ENCODE measurements around the gene MTMR2. TPM values are rescaled to one million over a fixed set of nuclear protein-coding genes. Genes with fewer than 3 reads are reported as not detected.
A peak's percentile ranks its signal among the peaks of the same experiment; 100 is the strongest.

The MTMR2 gene
- polyA plus RNA-seq, 1 of the 3 experiments (the other 2 are of a cell fraction) = 8.6 TPM

DNA sequence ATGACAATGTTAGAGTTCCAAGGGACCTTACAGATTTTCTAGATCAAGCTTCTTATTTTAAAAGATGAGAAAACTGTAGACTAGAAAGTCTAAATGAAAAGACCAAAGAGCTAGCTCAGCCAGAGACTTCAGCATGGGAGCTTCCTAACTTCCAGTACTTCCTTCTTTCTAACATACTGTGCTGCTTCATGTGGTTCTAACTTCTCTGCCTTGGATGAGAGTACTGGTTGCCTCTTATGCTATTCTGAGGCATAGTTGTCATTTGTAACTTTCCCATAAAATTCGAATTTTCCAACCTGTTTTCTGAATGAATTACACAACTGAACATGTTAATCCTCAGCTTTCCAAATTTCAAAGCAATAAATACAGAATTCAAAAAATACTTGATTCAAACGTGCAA is 1.8 kb downstream of the MTMR2 start:
- ChIA-PET POLR2A (no interaction called here), CTCF (interaction anchor here (2.2 kb wide), 1 partner anchor 86 kb away, joined by 6 read pairs; no protein-coding TSS in a partner anchor)
- Histone ChIP-seq H3F3A (replicated peaks; ENCODE audit: insufficient read depth) (peaks cover 9% of the 10 kb centered on the region), H3K9me3 (no peaks in the 10 kb centered on the region), H4K20me1 (ENCODE audit: insufficient read depth) (no peaks in the 10 kb centered on the region), H2AFZ (ENCODE audit: low read depth) (no peak overlapping the region), H3K27me3 (ENCODE audit: insufficient read depth) (no peaks in the 10 kb centered on the region), H3K4me1 (ENCODE audit: control insufficient read depth in 1 of 2, insufficient read depth in 2 of 2, low read depth in 1 of 2, low read length in 1 of 2) (peaks cover 5 to 16% of the 10 kb centered on the region in 2 experiments; a peak in 3 of 4 replicates), H3K79me2 (ENCODE audit: insufficient read depth) (peaks cover 86% of the 10 kb centered on the region), H3K4me2 (peak overlapping the region; percentile 92), H3K27ac (ENCODE audit: low read depth in 2 of 2, low read length in 1 of 2) (peak overlapping the region in 1 of 2 experiments; percentile 90; a peak in 1 of 4 replicates), H3K9ac (peak overlapping the region; percentile 30; the same call in 1 of the 2 replicates), H3K36me3 (replicated peaks in 1 of 2; ENCODE audit: control insufficient read depth in 1 of 2, insufficient read depth in 2 of 2, low read length in 1 of 2) (peaks cover 0 to 9% of the 10 kb centered on the region in 2 experiments), H3K9me2 (no peaks in the 10 kb centered on the region), H3K4me3 (ENCODE audit: low read depth in 2 of 2, low read length in 1 of 2) (peak overlapping the region; percentile 40 to 94; a peak in 3 of 4 replicates)
- 15% methylated on average over 2 of the region's 2 CpGs for WGBS (ENCODE audit: low lambda C conversion rate)
- DNase-seq = no peak
- TF ChIP-seq GABPA (IDR thresholded peaks at IDR 0.05; ENCODE audit: low read depth) (no peak), MXI1 (IDR thresholded peaks at IDR 0.05; ENCODE audit: low read depth, low read length) (no peak), SMC3 (IDR thresholded peaks at IDR 0.05; ENCODE audit: low read depth, low read length) (no peak), GATA2 (CRISPR knock-in tag; IDR thresholded peaks at IDR 0.05) (no peak), JUND (IDR thresholded peaks at IDR 0.05) (no peak), TCF12 (IDR thresholded peaks at IDR 0.05) (no peak), MEF2A (IDR thresholded peaks at IDR 0.05; ENCODE audit: borderline replicate concordance, low read depth) (no peak), RCOR1 (IDR thresholded peaks at IDR 0.05; ENCODE audit: low read length) (no peak), FOXJ3 (CRISPR knock-in tag; IDR thresholded peaks at IDR 0.05) (no peak), EZH2phosphoT487 (IDR thresholded peaks at IDR 0.05; ENCODE audit: borderline replicate concordance, low read depth) (no peak), NRF1 (IDR thresholded peaks at IDR 0.05; ENCODE audit: low read depth, low read length) (no peak), POLR2AphosphoS5 (IDR thresholded peaks at IDR 0.05; ENCODE audit: low read depth, low read length) (no peak)
- TF ChIP-seq, protein P1, sequence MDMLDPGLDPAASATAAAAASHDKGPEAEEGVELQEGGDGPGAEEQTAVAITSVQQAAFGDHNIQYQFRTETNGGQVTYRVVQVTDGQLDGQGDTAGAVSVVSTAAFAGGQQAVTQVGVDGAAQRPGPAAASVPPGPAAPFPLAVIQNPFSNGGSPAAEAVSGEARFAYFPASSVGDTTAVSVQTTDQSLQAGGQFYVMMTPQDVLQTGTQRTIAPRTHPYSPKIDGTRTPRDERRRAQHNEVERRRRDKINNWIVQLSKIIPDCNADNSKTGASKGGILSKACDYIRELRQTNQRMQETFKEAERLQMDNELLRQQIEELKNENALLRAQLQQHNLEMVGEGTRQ (IDR thresholded peaks at IDR 0.05; ENCODE audit: borderline replicate concordance, low read depth, low read length) = no peak
- TF ChIP-seq, protein P2, sequence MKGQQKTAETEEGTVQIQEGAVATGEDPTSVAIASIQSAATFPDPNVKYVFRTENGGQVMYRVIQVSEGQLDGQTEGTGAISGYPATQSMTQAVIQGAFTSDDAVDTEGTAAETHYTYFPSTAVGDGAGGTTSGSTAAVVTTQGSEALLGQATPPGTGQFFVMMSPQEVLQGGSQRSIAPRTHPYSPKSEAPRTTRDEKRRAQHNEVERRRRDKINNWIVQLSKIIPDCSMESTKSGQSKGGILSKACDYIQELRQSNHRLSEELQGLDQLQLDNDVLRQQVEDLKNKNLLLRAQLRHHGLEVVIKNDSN (IDR thresholded peaks at IDR 0.05; ENCODE audit: borderline replicate concordance, low read depth) = no peak

DNA sequence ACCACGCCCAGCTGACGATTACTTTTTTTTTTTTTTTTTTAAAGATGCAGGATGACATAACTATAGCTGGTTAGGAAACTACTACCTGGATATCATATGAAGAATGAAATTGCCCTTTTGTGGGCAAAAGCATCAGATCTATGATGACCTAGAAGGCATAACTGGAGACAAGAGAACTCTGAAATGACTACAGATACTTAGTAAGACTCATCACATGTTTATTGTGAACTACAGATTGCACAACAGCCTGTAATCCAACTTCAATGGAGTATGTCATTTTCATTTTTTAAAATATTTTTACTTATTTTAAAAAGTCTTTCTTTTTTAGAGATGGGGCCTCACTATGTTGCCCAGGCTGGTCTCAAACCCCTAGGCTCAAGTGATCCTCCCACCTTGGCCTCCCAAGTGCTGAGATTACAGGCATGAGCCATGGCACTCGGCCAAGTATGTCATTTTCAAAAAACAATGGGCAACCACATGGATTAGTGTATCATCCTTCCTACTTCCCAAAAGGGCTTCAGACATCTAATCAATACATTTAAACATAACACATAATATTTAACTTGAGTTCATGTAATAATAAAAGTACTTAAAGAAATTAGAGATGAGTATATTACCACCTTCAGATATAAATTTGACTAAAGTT is 3.3 kb downstream of the MTMR2 start:
- H3K9ac ChIP-seq = no peak overlapping the region
- H3K9me2 ChIP-seq = no peaks in the 10 kb centered on the region
- H3K36me3 ChIP-seq (replicated peaks in 1 of 2; ENCODE audit: control insufficient read depth in 1 of 2, insufficient read depth in 2 of 2, low read length in 1 of 2) = peaks cover 0 to 14% of the 10 kb centered on the region in 2 experiments
- H3K4me1 ChIP-seq (ENCODE audit: control insufficient read depth in 1 of 2, insufficient read depth in 2 of 2, low read depth in 1 of 2, low read length in 1 of 2) = peaks cover 5 to 17% of the 10 kb centered on the region in 2 experiments; a peak in 3 of 4 replicates
- no peak for DNase-seq
- no peak overlapping the region for H2AFZ ChIP-seq (ENCODE audit: low read depth)
- TF ChIP-seq EZH2phosphoT487 (IDR thresholded peaks at IDR 0.05; ENCODE audit: borderline replicate concordance, low read depth) (no peak), SIN3A (IDR thresholded peaks at IDR 0.05; ENCODE audit: borderline replicate concordance, low read depth, low read length) (no peak), NRF1 (IDR thresholded peaks at IDR 0.05; ENCODE audit: low read depth, low read length) (no peak), EP300 (IDR thresholded peaks at IDR 0.05; ENCODE audit: borderline replicate concordance in 1 of 2, low read depth in 1 of 2, low read length in 1 of 2) (no peak), TCF12 (IDR thresholded peaks at IDR 0.05) (no peak), YY1 (IDR thresholded peaks at IDR 0.05; ENCODE audit: low read depth) (no peak), MEF2A (IDR thresholded peaks at IDR 0.05; ENCODE audit: borderline replicate concordance, low read depth) (no peak), ELF1 (IDR thresholded peaks at IDR 0.05) (no peak), JUND (IDR thresholded peaks at IDR 0.05) (no peak), GABPA (IDR thresholded peaks at IDR 0.05; ENCODE audit: low read depth) (no peak), RFX5 (IDR thresholded peaks at IDR 0.05; ENCODE audit: low read length) (no peak), SMC3 (IDR thresholded peaks at IDR 0.05; ENCODE audit: low read depth, low read length) (no peak)
- TF ChIP-seq, protein P3, sequence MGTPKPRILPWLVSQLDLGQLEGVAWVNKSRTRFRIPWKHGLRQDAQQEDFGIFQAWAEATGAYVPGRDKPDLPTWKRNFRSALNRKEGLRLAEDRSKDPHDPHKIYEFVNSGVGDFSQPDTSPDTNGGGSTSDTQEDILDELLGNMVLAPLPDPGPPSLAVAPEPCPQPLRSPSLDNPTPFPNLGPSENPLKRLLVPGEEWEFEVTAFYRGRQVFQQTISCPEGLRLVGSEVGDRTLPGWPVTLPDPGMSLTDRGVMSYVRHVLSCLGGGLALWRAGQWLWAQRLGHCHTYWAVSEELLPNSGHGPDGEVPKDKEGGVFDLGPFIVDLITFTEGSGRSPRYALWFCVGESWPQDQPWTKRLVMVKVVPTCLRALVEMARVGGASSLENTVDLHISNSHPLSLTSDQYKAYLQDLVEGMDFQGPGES (IDR thresholded peaks at IDR 0.05; ENCODE audit: low read depth, low read length) = no peak
- TF ChIP-seq, protein P4, sequence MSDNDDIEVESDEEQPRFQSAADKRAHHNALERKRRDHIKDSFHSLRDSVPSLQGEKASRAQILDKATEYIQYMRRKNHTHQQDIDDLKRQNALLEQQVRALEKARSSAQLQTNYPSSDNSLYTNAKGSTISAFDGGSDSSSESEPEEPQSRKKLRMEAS (IDR thresholded peaks at IDR 0.05; ENCODE audit: low read depth) = no peak
- TF ChIP-seq, protein P5, sequence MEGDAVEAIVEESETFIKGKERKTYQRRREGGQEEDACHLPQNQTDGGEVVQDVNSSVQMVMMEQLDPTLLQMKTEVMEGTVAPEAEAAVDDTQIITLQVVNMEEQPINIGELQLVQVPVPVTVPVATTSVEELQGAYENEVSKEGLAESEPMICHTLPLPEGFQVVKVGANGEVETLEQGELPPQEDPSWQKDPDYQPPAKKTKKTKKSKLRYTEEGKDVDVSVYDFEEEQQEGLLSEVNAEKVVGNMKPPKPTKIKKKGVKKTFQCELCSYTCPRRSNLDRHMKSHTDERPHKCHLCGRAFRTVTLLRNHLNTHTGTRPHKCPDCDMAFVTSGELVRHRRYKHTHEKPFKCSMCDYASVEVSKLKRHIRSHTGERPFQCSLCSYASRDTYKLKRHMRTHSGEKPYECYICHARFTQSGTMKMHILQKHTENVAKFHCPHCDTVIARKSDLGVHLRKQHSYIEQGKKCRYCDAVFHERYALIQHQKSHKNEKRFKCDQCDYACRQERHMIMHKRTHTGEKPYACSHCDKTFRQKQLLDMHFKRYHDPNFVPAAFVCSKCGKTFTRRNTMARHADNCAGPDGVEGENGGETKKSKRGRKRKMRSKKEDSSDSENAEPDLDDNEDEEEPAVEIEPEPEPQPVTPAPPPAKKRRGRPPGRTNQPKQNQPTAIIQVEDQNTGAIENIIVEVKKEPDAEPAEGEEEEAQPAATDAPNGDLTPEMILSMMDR (IDR thresholded peaks at IDR 0.05) = no peak
- H3K27ac ChIP-seq (ENCODE audit: low read depth in 2 of 2, low read length in 1 of 2) = no peak overlapping the region
- H4K20me1 ChIP-seq (ENCODE audit: insufficient read depth) = no peaks in the 10 kb centered on the region
- H3K9me3 ChIP-seq = no peaks in the 10 kb centered on the region
- ChIA-PET CTCF (no interaction called here), POLR2A (no interaction called here)
- H3K79me2 ChIP-seq (ENCODE audit: insufficient read depth) = peaks cover 97% of the 10 kb centered on the region
- WGBS (ENCODE audit: low lambda C conversion rate) = 96% methylated on average over 3 of the region's 3 CpGs
- H3F3A ChIP-seq (replicated peaks; ENCODE audit: insufficient read depth) = peaks cover 9% of the 10 kb centered on the region
- no peak overlapping the region for H3K4me2 ChIP-seq
- H3K27me3 ChIP-seq (ENCODE audit: insufficient read depth) = no peaks in the 10 kb centered on the region
- no peak overlapping the region for H3K4me3 ChIP-seq (ENCODE audit: low read depth in 2 of 2, low read length in 1 of 2)
